HG03432 (cell line): ENCODE results near the gene LIMK2.

Experiments
- ATAC-seq: cut with Tn5 transposase; IDR thresholded peaks from one replicate; pipeline ENCODE4 v1.9.1; 2021; ENCODE audit warnings: mild to moderate bottlenecking, moderate library complexity; ENCODE audit not compliant: unreplicated experiment

LIMK2 gene

GRCh38 chr22:31271026-31271425, 58.9 kb downstream of the LIMK2 start:
- no peak for ATAC-seq

- no peak for ATAC-seq
Measured at GRCh38 chr22:31271485-31271884, 59.4 kb downstream of the LIMK2 start.

- no peak for ATAC-seq
Measured at GRCh38 chr22:31272522-31273446, 60.7 kb downstream of the LIMK2 start.

- ATAC-seq = no peak
Measured at GRCh38 chr22:31274017-31274416, 61.9 kb downstream of the LIMK2 start.

- ATAC-seq = no peak
Measured at GRCh38 chr22:31275018-31275417, 62.9 kb downstream of the LIMK2 start.

- no peak for ATAC-seq
Measured at GRCh38 chr22:31275576-31275975, 63.5 kb downstream of the LIMK2 start.

GRCh38 chr22:31276426-31277167, 64.5 kb downstream of the LIMK2 start:
- no peak for ATAC-seq

- no peak for ATAC-seq
Measured at GRCh38 chr22:31277741-31278140, 65.6 kb downstream of the LIMK2 start.

GRCh38 chr22:31278151-31278621, 66.1 kb downstream of the LIMK2 start:
- no peak for ATAC-seq

GRCh38 chr22:31278626-31279326, 66.7 kb downstream of the LIMK2 start:
- no peak for ATAC-seq

- ATAC-seq = no peak
Measured at GRCh38 chr22:31279327-31279669, 67.2 kb downstream of the LIMK2 start.

- ATAC-seq = no peak
Measured at GRCh38 chr22:31279821-31280505, 67.9 kb downstream of the LIMK2 start.

- no peak for ATAC-seq
Measured at GRCh38 chr22:31281733-31282132, 69.6 kb downstream of the LIMK2 start.

- no peak for ATAC-seq
Measured at GRCh38 chr22:31282748-31283468, 70.8 kb downstream of the LIMK2 start.

GRCh38 chr22:31284281-31285155, 72.4 kb downstream of the LIMK2 start:
- no peak for ATAC-seq

- no peak for ATAC-seq
Measured at GRCh38 chr22:31286360-31287255, 74.5 kb downstream of the LIMK2 start.

GRCh38 chr22:31287818-31288495, 75.9 kb downstream of the LIMK2 start:
- ATAC-seq = no peak
